Measurements from ENCODE around the gene BATF3.
A peak's percentile ranks its signal among the peaks of the same experiment; 100 is the strongest.
"Not testable (repeated sequence)": the region's sequence is repeated elsewhere in the genome, so short reads cannot be mapped to it uniquely, and the experiment has no call there.

Gene BATF3, protein sequence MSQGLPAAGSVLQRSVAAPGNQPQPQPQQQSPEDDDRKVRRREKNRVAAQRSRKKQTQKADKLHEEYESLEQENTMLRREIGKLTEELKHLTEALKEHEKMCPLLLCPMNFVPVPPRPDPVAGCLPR

DNA sequence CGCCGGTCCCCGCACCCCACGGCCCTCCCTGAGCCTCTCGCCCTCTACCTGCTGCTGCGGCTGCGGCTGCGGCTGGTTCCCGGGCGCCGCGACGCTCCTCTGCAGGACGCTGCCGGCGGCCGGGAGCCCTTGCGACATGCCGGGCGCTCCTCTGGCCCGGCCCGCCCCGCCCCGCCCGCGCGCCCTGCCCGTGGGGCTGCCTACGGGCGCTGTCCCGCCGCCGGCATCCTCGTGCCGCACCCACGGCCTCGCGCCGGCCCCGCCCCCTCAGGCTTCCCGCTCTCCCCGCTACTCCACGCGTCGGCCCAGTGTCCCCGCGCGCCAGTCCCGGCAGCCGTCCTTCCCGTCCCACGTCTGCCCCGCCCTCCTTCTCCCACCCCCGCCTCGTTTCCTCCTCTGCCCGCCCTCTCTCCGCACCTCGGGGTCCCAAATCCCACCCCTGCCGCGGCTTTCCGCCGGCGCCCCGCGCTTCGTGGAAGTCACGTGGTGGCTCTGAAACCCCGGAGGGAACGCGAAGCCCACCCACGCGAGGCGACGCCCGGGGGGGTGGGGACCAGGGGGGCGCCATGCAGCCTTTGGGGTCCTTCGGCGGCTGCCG, at the start of gene BATF3:
Gene BATF3 (minus strand): TSS at position 216 of the 598 bp plus-strand sequence. CDS start 78 bp downstream, at position 138.
- no peak for DNase-seq

DNA sequence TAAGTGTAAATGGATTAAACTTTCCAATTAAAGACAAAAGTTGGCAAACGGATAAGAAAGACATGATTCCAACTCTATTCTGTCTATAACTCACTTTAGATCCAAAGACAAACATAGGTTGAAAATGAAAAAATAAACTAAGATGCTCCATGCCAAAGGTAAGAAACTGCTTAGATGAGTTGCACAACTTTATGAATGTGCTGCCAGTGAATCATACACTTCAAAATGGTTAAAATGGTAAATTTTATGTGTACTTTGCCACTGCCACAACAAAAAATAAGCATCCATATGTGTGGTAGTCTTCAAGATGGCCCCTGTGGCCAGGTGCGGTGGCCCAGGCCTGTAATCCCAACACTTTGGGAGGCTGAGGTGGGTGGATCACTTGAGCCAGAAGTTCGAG, 46.9 kb upstream of the BATF3 start:
- no peak for DNase-seq

DNA sequence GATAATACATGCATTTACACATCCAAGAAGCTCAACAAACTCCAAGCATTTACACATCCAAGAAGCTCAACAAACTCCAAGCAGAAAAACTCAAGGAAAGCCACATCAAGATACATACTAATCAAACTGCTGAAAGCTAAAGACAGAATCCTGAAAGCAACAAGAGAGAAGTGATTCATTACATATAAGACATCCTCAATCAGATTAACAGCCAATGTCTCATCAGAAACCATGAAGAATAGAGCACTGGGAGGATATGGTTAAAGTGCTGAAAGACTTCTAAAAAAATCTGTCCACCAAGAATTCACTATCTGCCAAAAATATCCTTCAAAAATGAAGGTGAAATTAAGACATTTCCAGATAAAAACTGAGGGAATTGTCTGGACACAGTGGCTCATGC, 45.7 kb upstream of the BATF3 start:
- DNase-seq = no peak

DNA sequence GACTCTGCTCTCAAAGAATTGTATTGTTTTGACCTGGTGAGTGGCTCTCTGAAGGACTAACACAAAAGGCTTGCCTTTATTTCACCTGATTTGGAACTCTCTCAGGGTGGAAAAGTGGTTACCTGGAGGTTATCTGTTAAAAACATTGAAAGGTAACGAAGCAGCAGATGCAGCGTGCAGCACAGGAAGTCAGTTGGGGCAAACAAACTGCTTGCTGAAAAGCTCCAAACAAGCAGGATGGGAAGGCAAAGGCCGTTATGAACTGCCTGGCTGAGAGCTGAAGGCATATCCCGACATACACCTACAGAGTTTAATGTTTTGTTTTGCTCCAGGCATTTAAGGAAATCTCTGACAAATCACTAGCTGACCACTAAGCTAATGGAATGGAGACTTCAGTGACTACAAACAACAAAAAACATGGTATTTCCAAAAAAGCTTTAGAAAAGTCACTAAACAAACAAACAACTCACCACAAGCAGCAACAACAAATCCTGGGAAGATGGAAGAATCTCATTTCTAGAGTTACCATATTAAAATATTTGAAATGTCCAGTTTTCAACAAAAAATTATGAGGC, 44.3 kb upstream of the BATF3 start:
- DNase-seq = no peak

DNA sequence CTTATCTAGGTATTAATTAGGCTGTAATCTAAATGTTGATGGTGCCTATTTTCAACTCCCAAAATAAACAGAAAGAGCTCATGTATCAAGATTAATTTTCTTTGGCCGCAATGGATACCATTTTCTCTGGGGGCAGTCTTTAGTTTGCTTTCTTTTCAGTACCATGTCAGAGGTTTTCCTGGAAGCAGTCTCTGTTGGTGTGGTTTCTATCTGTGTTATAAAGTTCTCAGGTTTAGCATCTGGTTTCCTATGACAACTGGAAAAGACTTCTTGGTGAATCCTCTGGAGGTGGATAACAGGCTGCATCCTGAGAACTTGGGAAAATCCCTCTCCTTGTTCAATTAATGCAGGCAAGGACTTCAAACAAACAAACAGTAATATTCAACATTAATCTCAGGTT, 38.7 kb upstream of the BATF3 start:
- DNase-seq = no peak

DNA sequence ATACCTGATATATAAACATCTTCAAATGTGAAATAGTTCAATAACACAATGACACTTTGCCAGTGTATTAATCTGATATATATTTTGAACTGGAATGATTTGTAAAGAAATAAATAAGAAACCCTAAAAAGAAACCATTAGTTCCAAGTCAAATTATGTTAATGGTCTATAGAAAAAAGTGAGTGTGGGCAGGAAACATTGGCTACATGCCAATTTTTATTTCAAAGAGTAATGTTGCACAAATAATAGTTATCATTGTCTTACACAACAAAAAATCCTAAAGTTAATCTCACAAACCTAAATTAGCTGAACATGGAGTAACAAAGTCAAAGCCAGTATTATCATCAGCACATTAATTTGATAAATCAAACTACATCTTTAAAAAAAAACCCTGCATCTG, 37.9 kb upstream of the BATF3 start:
- peak; percentile 44 for DNase-seq

DNA sequence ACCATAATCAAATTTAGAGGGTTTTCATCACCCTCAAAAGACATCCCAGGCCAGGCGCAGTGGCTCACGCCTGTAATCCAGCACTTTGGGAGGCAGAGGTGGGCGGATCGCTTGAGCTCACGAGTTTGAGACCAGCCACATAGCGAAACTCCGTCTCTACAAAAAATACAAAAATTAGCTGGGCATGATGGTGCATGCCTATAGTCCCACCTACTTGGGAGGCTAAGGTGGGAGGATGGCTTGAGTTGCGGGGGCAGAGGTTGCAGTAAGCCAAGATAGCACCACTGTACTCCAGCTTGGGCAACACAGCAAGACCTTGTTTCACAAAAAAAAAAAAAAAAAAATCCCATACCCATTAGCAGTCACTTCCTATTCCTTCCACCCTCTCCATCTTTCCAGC, 33.5 kb upstream of the BATF3 start:
- DNase-seq = no peak

DNA sequence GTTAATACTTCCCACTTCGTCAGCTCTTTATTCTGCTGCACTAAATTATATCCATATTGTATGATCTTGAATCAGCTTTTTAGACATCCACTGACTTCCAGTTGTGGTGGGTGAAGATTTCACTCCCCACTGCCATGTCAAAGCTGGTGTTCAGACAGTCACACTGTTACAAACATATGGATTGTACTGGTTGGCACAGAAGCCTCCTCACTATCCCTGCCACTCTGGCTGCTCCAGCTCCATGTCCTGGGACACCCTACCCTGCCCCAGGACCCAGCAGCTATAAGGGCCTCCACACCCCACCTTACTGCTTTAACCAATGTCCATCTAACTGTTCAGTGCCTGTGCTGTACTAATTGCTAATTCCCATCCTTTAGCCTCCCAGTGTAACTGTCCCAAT, 32.0 kb upstream of the BATF3 start:
- DNase-seq = no peak

DNA sequence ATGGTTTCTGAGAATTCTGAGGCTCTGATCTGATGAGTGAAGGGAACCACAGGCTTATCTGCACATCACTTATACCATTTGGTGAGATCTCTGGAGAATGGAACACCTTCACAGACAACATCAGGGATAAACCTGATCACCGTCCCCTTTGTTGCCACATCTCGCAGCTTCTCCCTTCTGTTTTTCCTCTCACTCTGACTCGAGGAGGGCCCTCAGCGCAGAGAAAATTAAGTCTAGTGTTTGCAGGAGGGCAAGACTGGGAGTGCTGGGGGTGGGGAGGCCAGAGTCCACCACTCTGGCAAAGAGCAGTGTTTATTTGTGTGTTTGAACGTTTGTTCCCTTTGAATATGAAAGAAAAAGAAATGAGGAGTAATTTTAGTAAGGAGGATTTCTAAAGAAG, 29.0 kb upstream of the BATF3 start:
- no peak for DNase-seq

DNA sequence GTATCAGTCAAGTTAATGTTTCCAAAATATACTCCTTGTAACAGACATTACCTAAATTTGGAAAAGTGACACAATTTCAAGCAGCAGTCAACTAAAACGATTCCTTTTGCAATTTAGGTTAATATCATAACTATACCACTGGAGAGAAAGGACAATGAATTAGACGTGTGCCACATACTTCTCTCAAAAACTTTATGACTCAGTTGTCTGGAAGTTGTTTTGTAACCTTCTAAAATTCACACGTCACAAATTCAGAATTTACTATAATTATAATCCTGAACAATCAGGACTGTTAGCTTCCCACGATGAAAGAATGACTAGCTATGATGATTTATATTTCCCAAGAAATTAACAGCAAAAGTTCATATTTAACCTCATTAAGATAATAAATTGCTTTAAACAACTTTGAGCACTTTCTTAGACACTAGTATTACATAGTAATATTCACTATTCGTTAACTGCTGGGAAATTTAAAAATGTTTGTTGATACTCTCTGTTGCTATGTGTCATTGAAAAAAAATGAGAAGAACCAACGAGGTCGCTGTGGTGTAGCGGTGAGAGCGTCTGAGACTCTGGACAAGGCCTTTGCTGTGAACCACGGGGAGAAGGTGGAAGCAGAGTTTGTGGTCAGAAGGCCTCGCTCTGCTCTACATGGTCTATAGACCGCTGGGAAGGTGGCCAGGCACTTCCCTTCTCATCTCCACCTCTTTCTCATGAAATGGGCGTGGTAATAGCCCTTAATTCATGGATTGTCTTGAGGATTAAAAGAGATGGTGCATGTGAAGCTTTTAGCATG, 27.9 kb upstream of the BATF3 start:
- DNase-seq = no peak

DNA sequence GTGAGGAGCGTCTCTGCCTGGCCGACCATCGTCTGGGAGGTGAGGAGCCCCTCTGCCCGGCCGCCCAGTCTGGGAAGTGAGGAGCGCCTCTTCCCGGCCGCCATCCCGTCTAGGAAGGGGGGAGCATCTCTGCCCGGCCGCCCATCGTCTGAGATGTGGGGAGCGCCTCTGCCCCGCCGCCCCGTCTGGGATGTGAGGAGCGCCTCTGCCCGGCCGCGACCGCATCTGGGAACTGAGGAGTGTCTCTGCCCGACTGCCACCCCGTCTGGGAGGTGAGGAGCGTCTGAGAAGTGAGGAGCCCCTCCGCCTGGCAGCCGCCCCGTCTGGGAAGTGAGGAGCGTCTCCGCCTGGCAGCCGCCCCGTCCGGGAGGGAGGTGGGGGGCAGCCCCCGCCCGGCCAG, 25.0 kb upstream of the BATF3 start:
- not testable (repeated sequence) for DNase-seq

DNA sequence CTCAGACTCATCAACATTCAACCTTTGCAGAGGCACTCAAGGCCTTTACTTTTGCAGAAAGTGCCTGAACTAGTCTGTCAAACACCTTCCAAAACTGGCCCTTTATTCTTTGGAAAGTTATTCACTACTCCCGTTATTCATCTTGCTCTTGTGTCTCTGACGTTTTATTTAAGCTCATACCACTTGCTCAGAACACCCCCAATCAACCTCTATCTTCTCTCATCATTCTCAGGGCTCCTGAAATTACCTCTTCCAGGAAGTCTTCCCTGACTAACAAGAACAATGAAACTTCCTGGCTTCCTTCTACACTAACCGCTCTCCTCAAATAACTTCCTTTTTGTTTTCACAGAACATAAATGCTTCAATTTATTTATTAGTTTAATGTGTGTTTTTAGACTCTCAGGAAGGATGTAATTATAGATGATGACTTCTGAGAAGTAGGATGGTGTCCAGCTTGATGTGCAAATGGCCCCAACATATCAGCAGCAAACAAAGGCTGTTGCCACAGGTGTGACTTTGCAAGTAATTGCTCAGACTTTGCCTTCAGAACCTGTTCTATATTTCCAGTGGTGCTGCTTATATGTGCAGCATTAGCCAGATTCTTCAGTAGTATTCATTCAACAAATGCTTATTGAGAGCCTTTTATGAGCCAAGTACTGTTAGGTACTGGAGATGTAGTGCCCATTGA, 22.8 kb upstream of the BATF3 start:
- DNase-seq = no peak

DNA sequence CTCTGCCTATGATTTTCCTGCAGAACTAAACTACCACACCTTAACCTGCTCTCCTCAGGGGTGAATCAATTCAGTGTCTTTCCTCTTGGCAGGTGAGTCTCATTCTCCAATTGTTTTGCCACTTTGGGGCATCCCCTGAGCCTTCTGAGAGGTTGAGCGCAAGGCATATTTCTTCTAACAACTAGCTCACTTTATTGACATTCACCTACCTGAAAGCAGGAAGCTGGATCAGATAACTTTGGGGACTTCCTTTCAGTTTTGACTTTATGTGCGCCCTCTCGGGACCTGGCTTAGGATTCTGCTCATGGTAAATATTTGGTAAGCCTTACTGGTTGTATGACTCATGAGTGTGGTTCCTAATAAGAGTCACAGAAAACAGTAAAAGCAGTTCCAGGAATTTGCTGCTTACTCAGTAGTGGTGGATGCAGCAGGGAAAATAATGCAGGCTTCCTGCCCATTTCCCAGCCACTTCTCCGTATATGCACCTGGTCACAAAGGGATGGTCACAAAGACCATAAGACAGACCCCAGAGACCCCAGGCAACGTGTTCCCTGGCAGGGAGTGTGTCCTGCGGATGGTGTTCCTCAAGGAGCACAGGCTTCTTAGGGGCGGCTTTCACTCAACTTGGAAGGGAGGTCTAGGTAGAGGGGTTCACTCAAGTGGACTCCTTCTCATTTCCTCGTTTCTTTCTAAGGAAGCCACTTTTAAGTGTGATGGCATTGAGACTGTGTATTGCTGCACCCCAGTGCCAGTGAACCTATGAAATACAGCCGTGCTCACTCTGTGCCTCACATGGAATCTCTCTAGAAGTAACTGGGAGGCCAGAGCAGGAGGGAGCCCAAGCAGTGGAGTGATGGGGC, 22.0 kb upstream of the BATF3 start:
- DNase-seq = no peak

DNA sequence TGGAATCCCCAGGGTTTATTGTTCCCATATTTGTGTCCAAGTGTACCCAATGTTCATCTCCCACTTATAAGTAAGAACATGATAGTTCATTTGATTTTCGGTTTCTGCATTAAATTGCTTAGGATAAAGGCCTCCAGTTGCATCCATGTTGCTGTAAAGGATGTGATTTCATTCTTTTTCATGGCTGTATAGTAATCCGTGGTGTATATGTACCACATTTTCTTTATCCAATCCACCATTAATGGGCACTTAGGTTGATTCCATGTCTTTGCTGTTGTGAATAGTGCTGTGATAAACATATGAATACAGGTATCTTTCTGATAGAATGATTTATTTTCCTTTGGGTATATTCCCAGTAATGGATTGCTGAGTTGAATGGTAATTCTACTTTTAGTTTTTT, 20.0 kb upstream of the BATF3 start:
- DNase-seq = no peak

DNA sequence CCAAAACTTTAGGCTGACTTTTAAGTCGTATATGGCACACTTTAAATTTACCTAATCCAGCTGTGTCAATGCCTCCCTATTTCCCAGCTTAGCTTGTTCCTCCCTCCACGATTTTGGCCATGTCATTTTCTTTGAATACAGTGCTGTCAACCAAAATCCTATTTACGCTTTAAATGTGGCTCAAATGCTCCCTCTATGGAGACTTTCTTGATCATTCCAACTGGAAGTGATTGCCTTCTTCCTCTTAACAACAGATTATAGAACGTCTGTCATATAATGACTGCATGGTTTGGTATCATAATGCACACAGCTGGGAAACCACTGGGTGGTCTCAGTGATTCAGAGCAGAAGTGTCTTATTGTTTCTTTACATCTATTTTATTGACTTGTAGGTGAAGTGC, 18.9 kb upstream of the BATF3 start:
- DNase-seq = no peak

DNA sequence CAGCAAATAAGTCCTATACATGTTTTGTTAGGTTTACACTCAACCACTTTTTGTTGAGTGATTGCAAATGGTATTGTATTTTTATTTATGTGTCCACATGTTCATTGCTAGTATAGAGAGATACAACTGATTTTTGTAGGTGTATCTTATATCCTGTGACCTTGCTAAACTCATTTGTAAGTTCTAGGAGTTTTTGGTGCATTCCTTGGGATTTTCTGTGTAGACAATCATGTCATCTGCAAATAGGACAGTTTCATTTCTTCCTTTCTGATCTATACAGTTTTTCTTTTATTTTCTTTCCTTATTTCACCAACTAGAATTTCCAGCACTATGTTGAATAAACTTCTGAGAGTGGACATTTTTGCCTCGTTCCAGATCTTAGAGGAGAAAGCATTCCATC, 16.5 kb upstream of the BATF3 start:
- no peak for DNase-seq

DNA sequence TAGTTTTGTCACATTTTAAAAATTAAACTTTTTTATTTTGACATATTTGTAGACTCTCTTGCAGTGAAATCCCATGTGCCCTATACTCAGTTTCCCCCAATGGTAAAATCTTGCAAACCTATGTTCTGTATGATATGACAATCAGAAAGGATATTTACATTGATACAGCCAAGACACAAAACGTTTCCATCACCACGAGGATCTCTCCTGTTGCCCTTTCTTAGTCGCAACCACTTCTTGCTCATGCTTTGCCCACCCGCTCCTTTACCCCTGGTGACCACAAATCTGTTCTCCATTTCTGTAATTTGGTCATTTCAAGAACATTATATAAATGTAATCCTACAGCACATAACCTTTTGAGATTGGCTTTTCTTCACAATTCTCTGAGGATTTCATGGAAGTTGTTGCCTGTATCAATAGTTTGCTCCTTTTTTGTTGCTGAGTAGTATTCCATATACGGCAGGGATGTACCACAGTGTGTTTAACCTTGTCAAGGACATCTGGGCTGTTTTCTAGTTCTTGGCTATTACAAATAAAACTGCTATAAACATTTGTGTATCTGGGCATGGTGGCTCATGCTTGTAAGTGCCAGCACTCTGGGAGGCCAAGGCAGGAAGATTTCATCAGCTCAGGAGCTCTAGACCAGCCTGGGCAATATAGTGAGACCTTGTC, 14.0 kb upstream of the BATF3 start:
- no peak for DNase-seq

DNA sequence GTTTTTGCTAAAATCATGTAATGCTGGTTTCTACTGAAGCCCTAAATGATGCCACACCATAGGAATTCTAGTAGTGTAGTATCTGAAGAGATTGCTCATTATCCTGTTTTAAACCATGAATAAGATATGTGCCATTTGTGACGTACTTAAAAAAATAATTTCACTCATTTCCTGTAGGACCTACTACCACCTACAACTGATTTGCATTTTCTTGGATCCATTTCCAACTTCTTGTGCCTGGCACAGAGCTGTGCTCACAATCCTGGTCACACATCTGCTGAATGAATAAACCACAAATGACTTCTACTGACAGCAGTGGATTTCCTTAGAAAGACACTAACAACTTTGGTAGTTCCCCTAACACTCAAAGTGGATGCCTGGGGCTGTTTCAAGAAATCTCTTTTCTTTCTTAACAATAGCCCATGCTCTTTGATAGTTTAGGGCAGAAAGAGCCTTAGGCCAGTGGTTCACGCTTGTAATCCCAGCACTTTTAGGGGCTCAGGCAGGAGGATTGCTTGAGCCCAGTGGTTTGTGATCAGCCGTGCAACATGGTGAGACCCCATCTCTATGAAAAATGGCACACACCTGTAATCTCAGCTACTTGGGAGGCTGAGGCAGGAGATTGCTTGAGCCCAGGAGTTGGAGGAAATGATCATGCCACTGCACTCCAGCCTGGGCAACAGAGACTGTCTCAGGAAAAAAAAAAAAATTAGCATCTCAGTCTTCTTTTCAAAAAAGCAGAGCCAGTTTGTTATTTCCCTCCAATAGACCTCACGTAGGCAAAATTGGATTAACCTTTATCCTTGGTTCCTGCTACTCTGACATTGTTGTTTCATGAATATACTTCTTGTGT, 13.0 kb upstream of the BATF3 start:
- DNase-seq = no peak

DNA sequence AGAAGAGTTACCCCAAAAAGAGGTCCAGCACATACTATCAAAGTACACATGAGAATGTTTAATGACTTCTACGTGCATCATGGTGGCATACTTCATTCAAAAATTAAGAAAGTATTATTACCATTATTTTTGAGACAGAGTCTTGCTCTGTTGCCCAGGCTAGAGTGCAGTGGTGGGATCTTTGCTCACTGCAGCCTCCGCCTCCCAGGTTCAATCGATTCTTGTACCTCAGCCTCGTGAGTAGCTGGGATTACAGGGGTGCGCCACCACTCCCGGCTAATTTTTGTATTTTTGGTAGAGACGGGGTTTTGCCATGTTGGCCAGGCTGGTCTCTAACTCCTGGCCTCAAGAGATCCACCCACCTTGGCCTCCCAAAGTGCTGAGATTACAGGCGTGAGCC, 12.3 kb upstream of the BATF3 start:
- DNase-seq = not testable (repeated sequence)

DNA sequence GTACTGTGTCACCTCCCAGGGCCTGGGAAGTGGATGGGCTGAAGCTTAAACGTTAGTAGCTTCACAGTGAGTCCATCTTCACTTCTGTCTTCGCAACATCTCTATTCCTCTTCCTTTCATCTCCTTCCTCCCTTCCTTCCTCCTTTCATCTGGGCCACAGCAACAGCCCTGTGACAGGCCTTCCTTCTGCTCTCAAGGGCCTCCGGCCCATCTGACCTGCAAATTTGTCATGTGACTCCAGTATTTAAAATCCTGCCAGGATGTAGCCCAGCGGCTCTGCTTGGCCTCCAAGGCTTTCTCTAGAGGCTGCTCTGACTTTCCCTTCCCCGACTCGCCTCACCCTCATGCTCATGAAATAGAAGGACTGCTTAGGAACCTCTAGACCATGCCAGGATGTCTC, 10.9 kb upstream of the BATF3 start:
- no peak for DNase-seq

DNA sequence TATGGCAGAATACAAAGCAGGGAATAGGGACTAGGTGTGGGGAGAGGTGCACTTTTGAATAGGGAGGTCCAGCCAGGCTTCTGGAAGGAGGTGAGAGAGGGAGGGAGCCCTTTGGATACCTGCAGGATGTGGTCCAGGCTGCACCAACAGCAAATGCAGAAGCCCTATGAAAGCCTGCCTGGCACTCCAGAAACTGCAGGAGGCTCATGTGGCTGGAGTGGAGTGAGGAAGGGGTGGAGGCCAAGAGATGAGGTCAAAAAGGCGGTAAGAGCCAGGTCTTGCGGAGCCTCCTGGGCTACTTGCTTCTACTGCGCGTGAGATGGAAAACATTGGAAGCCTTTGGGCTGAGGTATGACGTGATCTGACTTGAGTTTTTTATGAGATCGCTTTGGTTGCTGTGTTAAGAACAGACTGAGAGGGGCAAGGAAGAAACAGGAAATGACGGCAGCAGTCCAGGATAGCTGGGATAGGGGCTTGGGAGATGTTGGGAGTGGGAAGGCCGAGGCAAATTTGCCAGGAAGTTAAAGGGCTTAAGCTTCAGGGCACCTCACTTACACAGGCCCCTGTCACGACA, 4.4 kb upstream of the BATF3 start:
- no peak for DNase-seq

All from NCI-H1105 treated with DMSO at 0.1 percent for 48 hours (cell line).